ENCODE results near the gene ELF1.

DNA sequence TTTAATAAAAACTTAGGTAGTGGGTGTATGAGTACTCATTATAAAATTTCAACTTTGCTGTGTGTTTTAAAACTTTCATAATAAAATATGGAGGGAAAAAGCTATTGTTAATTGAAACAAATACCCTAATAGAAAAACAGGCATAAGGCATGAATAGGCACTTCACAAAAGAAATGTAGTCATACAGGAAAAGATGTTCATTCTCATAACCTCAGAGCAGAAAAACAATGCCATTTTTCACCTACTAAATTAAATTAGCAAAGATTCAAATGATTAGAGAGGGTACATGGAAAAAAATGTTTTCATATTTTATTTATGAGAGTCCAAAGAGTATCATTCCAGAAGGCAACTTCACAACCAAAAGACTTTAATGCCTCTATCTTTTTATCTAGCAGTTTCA, 20.6 kb upstream of the ELF1 start:
- TF ChIP-seq, protein P1, sequence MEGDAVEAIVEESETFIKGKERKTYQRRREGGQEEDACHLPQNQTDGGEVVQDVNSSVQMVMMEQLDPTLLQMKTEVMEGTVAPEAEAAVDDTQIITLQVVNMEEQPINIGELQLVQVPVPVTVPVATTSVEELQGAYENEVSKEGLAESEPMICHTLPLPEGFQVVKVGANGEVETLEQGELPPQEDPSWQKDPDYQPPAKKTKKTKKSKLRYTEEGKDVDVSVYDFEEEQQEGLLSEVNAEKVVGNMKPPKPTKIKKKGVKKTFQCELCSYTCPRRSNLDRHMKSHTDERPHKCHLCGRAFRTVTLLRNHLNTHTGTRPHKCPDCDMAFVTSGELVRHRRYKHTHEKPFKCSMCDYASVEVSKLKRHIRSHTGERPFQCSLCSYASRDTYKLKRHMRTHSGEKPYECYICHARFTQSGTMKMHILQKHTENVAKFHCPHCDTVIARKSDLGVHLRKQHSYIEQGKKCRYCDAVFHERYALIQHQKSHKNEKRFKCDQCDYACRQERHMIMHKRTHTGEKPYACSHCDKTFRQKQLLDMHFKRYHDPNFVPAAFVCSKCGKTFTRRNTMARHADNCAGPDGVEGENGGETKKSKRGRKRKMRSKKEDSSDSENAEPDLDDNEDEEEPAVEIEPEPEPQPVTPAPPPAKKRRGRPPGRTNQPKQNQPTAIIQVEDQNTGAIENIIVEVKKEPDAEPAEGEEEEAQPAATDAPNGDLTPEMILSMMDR (IDR thresholded peaks at IDR 0.05; ENCODE audit: control extremely low read depth in 1 of 3, insufficient read depth in 1 of 3, low read depth in 1 of 3, low read length in 3 of 3): no peak
- no peak for TF ChIP-seq CHD2 (IDR thresholded peaks at IDR 0.05; ENCODE audit: low read length)
- TF ChIP-seq GABPA (IDR thresholded peaks at IDR 0.05; ENCODE audit: borderline replicate concordance, insufficient read depth, low read length): no peak
- TF ChIP-seq ATF2 (IDR thresholded peaks at IDR 0.05; ENCODE audit: low read length): no peak
- TF ChIP-seq BRCA1 (IDR thresholded peaks at IDR 0.05; ENCODE audit: low read depth, low read length): no peak
